Inflammatory macrophage (primary cell): ENCODE measurements around the gene HBEGF.
A peak's percentile ranks its signal among the peaks of the same experiment; 100 is the strongest.
"Not testable (repeated sequence)": the region's sequence is repeated elsewhere in the genome, so short reads cannot be mapped to it uniquely, and the experiment has no call there.

Experiments used
- DNase-seq, 2 donors: peaks; one replicate each; pipeline ENCODE4 v3.0.0-alpha.2; 2020 to 2022

The HBEGF gene

GRCh38 chr5:140360681-140361479 lies 14.5 kb upstream of the HBEGF start:
- DNase-seq: no peak

GRCh38 chr5:140360101-140360500 lies 13.7 kb upstream of the HBEGF start, which contains the start of gene SLC4A9:
Gene SLC4A9, plus strand, starts transcription at chr5:140360194. Its CDS starts 43 bp downstream, at chr5:140360237.
- no peak for DNase-seq

- no peak for DNase-seq
Observed at GRCh38 chr5:140358738-140359310, 12.4 kb upstream of the HBEGF start.

GRCh38 chr5:140357726-140358093 lies 11.3 kb upstream of the HBEGF start:
- peak; percentile 82 to 85 for DNase-seq

DNA sequence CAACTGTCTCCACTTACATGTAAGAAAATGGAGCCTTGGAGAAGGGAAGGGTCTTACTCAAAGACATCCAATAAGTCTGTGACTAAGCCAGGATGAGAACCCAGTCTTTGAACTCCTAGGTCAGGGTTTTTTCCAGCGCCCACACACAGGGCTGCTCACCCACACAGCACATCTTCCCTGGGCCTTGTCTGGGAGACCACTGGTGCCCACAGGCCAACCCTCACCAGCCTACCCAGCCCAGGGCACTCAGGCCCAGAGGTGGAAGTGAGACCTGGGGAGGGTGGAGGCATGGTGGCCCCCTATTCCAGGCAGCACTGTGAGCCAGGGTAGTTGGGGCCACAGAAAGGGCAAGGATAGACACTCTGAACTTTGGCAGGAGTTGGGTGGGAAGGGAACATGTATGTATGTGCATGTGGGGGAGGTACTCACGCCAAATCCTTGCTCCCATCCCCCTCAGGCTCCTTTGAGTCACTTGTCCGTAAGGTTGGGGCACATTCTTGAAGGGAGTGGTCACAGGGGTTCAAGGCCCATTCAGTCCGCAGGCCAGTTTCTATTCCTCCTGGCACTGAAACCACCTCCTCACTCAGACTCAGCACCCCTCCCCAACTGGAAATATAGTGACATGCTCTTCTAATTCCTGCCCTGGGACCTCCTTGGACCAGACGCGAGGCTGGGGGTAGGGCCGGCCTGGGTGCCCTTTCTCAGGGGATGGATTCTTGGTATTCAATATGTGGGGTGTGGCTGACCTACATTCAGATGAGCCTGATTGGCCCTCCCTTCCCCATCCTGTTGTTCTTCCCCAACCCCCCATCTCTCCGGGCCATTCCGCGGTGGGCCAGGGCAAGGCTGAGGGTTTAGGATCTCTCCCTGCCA lies 10.7 kb upstream of the HBEGF start:
- peak in 1 of 2 donors; percentile 21 for DNase-seq

DNA sequence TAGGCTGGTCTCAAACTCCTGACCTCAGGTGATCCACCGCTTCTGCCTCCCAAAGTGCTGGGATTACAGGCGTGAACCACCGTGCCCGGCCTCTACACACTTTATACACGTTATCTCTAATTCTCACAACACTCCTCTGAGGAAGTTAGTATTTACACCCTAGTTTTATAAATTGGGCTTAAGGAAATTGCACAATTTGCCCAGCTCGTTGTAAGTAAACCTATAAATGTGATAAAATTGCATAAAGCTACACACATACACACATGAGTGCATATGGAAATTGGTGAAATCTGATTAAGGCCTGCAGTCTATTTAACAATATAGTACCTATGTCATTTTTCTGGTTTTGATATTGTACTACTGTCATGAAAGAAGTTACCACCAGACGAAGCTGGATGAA lies 9.1 kb upstream of the HBEGF start:
- DNase-seq: peak in 1 of 2 donors; percentile 27

- DNase-seq: peak; percentile 82 to 90
Observed at GRCh38 chr5:140351609-140352334, 5.4 kb upstream of the HBEGF start.

DNA sequence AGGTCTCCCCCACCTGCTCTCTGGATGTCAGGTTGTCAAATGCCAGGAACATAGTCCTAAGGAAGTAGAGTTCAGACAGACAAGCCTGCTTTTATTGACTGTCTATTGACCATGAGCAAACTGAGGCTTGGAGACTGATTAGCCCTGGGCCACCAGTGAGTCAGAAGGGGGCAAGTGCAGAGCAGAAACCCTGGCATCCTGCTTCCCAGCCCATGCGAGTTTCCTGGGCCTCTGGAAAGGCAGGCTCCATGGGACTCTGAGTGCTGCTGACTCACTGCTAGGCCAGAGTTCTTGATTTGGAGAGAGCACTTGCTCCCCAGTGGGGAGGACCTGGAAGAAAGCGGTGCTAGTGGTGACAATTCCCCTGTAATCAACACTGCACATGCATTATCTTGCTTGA lies 2.8 kb upstream of the HBEGF start:
- no peak for DNase-seq

DNA sequence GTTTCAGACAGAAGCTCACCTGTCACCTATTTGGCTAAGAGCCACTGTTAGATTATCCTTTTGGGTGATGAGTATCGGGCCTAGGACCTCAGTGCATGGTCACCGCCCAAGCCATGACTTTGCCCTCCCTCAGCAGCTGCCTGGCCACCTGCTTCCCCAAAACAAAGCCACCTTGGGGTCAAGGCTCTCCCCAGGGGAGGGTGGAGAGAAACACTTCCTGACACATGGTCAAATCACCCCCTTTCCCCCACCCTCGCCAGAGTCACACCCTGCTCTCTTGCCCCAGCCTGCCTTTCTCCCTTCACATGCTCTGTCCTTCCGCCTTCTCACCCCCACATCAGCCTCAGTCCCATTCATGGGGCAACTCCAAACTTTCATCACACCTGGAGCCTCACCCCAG lies 1.7 kb upstream of the HBEGF start:
- DNase-seq: no peak

GRCh38 chr5:140347360-140347759 lies 957 bp upstream of the HBEGF start:
- DNase-seq: no peak

DNA sequence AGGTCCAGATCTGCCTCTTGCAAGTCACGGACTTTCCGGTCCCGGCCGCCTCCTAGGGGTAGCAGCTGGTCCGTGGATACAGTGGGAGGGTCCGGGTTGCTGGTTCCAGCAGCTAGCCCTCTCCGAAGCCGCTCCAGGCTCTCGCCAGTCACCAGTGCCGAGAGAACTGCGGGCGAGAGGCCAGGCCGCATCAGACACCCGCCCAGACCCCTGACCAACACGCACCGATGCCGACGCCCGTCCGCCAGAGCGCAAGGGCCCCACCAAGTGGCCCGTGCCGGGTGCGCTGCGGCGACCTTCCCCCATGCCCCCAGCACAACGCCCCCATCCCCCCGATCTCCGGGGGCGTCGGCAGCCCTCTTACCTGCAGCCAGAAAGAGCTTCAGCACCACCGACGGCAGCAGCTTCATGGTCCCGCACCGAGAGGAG lies 470 bp downstream of the HBEGF start:
- peak; percentile 26 to 43 for DNase-seq

DNA sequence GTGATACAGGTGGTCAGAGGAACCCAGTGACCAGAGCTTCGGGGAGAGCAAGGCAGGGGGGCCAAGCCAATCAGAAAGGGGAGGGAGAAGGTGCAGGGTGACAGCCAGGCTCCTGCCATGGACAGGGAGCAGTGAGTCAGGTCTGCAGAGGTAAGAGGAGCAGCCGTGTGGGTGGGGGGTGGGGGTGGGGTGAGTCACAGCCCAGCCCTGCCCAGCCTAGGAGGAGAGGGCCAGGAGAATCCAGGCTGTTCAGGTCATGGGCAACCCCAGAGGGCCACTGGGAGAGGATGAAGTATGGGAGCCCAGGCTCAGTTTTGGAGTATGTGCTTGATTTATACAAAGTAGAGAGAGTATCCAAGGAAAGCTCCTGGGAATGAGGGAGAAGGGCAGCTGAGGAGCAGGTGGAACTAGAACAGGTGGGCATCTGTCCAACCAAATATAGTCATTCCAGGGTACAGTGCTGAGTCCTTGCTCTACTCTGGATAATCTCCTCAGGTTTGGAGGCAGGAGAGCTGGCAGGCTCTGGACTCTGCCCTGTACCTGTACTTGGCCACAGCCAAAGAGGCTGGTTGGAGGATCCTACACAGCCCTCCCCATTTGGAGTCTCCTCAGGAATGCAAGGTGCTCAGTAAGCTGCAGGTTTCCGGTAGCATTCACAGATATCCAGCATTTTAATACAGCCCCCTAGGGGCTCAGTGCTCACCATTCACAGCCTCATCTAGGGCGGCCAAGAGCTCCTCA lies 1.6 kb downstream of the HBEGF start:
- DNase-seq: no peak

DNA sequence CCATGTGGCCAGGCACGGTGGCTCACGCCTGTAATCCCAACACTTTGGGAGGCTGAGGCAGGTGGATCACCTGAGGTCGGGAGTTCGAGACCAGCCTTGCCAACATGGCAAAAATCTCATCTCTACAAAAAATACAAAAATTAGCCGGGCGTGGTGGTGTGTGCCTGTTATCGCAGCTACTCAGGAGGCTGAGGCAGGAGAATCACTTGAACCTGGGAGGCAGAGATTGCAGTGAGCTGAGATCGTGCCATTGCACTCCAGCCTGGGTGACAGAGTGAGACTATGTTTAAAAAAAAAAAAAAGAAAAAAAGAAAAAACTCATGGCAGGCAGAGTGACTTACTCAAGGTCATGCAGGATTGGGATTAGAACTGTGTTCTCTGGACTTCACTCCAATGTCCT lies 2.6 kb downstream of the HBEGF start:
- not testable (repeated sequence) for DNase-seq

DNA sequence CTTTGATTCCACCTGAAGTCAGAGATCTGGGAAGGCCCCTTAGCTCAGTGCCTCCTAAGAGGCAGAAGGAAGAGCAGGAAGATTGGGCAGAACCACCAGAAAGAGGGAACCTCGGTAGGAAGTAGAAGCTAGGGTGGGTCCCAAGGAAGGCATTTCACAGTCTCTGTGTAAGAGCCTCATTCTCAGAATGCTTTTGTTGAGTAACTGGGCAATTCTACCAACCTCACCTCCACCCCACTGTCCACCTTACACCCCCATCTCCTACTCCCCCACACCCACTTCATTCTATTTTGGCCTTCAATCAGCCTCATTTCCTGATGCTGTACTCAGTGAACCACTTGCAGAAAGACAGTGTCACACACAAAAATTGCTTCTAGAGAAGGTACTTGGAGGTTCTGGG lies 3.5 kb downstream of the HBEGF start:
- DNase-seq: peak; percentile 60 to 64

DNA sequence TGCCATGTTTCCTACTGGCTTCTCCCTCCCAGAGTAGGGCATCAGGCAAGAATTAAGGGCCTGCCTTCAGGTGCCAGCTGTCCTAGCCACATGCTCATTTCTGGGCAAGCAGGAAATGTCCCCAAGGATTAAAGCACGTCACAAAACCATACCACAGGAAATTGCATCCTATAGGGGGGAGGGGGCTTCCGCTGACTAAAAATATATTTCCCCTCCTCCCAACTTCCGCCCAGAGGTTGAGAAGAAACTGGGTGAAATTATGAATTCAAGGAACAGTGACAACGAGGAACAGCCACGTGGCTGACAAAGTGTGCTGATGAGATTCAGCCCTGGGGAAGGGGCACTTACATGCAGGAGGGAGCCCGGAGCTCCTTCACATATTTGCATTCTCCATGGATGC lies 4.1 kb downstream of the HBEGF start:
- DNase-seq: peak; percentile 81 to 90

DNA sequence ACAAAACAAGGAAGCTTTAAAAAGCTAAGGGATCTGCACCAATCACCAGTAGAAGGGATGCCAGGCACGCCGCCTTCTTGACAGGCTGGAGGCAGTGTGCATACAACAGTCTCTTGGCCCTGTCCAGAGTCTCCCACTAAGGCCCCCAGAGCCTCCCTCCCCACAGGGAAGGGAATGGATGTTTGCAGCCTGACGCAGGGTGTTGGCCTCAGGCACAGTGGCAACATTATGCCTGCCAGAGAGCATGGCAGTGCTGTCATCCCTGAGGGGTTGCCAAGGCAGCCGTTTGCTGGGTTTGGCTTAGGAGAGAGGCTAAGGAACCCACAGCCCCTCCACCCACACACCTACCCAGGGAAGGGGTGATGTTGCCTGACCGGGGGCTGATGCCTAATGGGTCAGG lies 4.8 kb downstream of the HBEGF start:
- no peak for DNase-seq

GRCh38 chr5:140340605-140341121 lies 5.7 kb downstream of the HBEGF start:
- peak in 1 of 2 donors; percentile 38 for DNase-seq

- DNase-seq: no peak
Observed at GRCh38 chr5:140339636-140340035, 6.8 kb downstream of the HBEGF start.

DNA sequence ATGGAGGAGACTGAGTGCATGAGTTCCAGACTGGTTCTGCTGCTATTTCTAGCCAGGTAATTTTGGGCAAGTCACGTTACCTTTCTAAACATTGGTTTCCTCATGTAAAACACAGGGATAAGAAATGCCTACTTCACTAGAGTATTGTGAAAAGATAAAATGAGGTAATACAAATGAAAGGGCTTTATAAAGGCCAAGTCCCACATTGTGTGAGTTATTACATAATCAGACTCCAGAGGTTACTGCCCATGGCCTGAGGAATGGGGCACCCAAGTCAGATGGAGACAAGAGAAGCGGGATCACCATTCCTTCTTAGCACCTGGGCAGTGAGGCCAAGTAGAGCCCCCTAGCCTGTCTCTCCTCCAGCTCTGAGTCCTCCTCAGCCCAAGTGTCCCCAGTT lies 7.5 kb downstream of the HBEGF start:
- DNase-seq: peak in 1 of 2 donors; percentile 50

GRCh38 chr5:140338336-140338735 lies 8.1 kb downstream of the HBEGF start:
- DNase-seq: no peak

- no peak for DNase-seq
Observed at GRCh38 chr5:140337880-140338279, 8.5 kb downstream of the HBEGF start.

DNA sequence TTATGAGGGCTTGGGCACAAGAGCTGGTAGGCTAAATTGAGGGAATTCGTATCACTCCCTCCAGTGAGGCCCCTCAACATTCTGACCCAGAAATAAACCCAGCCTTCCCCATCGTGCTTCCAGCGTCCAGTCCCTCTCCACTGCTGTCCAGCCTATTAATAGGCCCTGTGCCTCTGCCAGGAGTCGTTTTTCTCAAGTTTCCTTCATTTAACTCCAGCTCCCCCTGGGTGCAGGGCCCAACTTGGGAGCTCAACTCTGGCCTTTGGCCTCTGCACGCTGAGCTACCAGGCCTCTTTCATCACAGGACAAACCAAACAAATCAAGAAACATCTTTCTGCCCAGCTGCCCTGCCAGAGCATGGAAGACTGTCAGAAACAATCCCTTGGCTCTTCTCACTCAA lies 10.0 kb downstream of the HBEGF start:
- no peak for DNase-seq
